ENCODE results near the gene IFFO2.

The IFFO2 gene

GRCh38 chr1:18855573-18855972 is 100.9 kb downstream of the IFFO2 start:
- TF ChIP-seq CTCF (IDR thresholded peaks at IDR 0.05): no peak
- no peak for DNase-seq (ENCODE audit: low spot score)
- Histone ChIP-seq H3K27ac (no peak overlapping the region), H3K4me3 (no peak overlapping the region)

- H3K4me3 ChIP-seq: no peak overlapping the region
- no peak overlapping the region for H3K27ac ChIP-seq
- no peak for TF ChIP-seq CTCF (IDR thresholded peaks at IDR 0.05)
- DNase-seq (ENCODE audit: low spot score): no peak
Measured at GRCh38 chr1:18854331-18855025, 102.0 kb downstream of the IFFO2 start.
